GM12865 (cell line): ENCODE data around the gene APOBEC4.

Experiments
- DNase-seq: peaks from one replicate; pipeline ENCODE4 v3.0.0; 2010; ENCODE audit warnings: low read depth
- H3K4me3 ChIP-seq: 2 replicates; pipeline ENCODE4 v1.5.1; 2011; ENCODE audit warnings: mild to moderate bottlenecking, low read depth, low read length, control low read depth
- CTCF ChIP-seq: IDR thresholded peaks from 2 replicates; pipeline ENCODE4 v1.5.1; 2011; ENCODE audit warnings: low read length, control low read depth, low read depth, inconsistent platforms; ENCODE audit not compliant: insufficient read depth; ENCODE audit errors: missing control alignments

Gene APOBEC4

GRCh38 chr1:183604038-183604808 is 48.9 kb downstream of the APOBEC4 start:
- peak overlapping the region; percentile 46 for H3K4me3 ChIP-seq
- no peak for TF ChIP-seq CTCF
- peak; percentile 95 for DNase-seq

GRCh38 chr1:183602510-183602909 is 50.6 kb downstream of the APOBEC4 start:
- DNase-seq, result peak; percentile 30
- no peak for TF ChIP-seq CTCF
- H3K4me3 ChIP-seq, result no peak overlapping the region

- no peak for DNase-seq
Measured at GRCh38 chr1:183600634-183601033, 52.5 kb downstream of the APOBEC4 start.

GRCh38 chr1:183600136-183600535 is 53.0 kb downstream of the APOBEC4 start:
- H3K4me3 ChIP-seq, result no peak overlapping the region
- peak; percentile 55 for DNase-seq
- no peak for TF ChIP-seq CTCF

More at GRCh38 chr1:183600634-183601033, 52.5 kb downstream of the APOBEC4 start:
- no peak for TF ChIP-seq CTCF
- no peak overlapping the region for H3K4me3 ChIP-seq

- TF ChIP-seq CTCF, result no peak
- DNase-seq, result peak; percentile 57
- no peak overlapping the region for H3K4me3 ChIP-seq
Measured at GRCh38 chr1:183598386-183598785, 54.7 kb downstream of the APOBEC4 start.

GRCh38 chr1:183597656-183598347 is 55.3 kb downstream of the APOBEC4 start:
- no peak for DNase-seq
- H3K4me3 ChIP-seq, result no peak overlapping the region

More at GRCh38 chr1:183597656-183598347, 55.3 kb downstream of the APOBEC4 start:
- TF ChIP-seq CTCF, result no peak
